ENCODE measurements around the gene LONP1. TPM values are rescaled to one million over a fixed set of nuclear protein-coding genes. Genes with fewer than 3 reads are reported as not detected.

LONP1 gene
- total RNA-seq, 1 experiment from 2014 or later, result 113 TPM

GRCh38 chr19:5705552-5705951, 14.4 kb downstream of the LONP1 start:
- Histone ChIP-seq H3K9me3 (ENCODE audit: control insufficient read depth, low read depth, low read length) (no peaks in the 10 kb centered on the region), H3K27ac (ENCODE audit: insufficient read length, low read depth, low read length) (no peak overlapping the region), H2BK20ac (ENCODE audit: low read depth, low read length, poor library complexity, severe bottlenecking) (no peak overlapping the region), H3K14ac (ENCODE audit: insufficient read depth, low read length) (no peak overlapping the region), H2BK120ac (ENCODE audit: low read depth, low read length, poor library complexity, severe bottlenecking) (no peak overlapping the region), H2AFZ (ENCODE audit: low read length) (no peak overlapping the region), H4K91ac (ENCODE audit: insufficient read length, low read depth, low read length) (no peak overlapping the region), H4K5ac (ENCODE audit: insufficient read length, low read depth, low read length) (no peak overlapping the region), H3K4ac (ENCODE audit: low read depth, low read length) (no peak overlapping the region), H4K8ac (replicated peaks; ENCODE audit: insufficient read length, low read depth, low read length) (no peak overlapping the region), H2BK15ac (ENCODE audit: low read depth, low read length) (no peak overlapping the region), H2BK5ac (ENCODE audit: insufficient read length, low read length) (no peak overlapping the region), H3K79me2 (ENCODE audit: insufficient read depth, low read length) (no peaks in the 10 kb centered on the region), H3K18ac (ENCODE audit: insufficient read length, low read depth, low read length) (no peak overlapping the region), H3K79me1 (ENCODE audit: insufficient read depth, low read depth, low read length, poor library complexity, severe bottlenecking) (no peaks in the 10 kb centered on the region), H3T11ph (ENCODE audit: low read length) (no peak overlapping the region), H2BK12ac (ENCODE audit: insufficient read length, low read depth, low read length) (no peak overlapping the region), H3K23ac (ENCODE audit: insufficient read length, low read depth, low read length) (no peak overlapping the region), H3K56ac (ENCODE audit: insufficient read length, low read depth, low read length) (no peak overlapping the region), H3K23me2 (ENCODE audit: insufficient read length, low read depth, low read length, poor library complexity, severe bottlenecking) (no peaks in the 10 kb centered on the region), H3K4me1 (ENCODE audit: insufficient read depth, low read length) (no peaks in the 10 kb centered on the region), H3K27me3 (ENCODE audit: insufficient read depth, low read length) (no peaks in the 10 kb centered on the region), H4K20me1 (ENCODE audit: control insufficient read depth, insufficient read depth, insufficient read length) (no peaks in the 10 kb centered on the region), H3K9ac (ENCODE audit: extremely low read depth, insufficient read length, low read length) (no peak overlapping the region), H3K4me2 (ENCODE audit: insufficient read depth, insufficient read length, low read length) (no peak overlapping the region), H2AK5ac (ENCODE audit: insufficient read length, low read length) (no peak overlapping the region)
- H3K4me1 Mint-ChIP-seq, result no peaks in the 10 kb centered on the region
- no CpG with 5 or more reads among the region's 16 CpGs for WGBS (ENCODE audit: extremely low coverage, insufficient read length, low lambda C conversion rate)
- H3K27me3 Mint-ChIP-seq (ENCODE audit: low read depth), result no peaks in the 10 kb centered on the region; the same call in 1 of the 2 replicates
- no peak for TF ChIP-seq CTCF (conservative IDR thresholded peaks at IDR 0.05)
- no peak overlapping the region for H3K27ac Mint-ChIP-seq
- peaks cover 3 to 12% of the 10 kb centered on the region in 2 experiments; a peak in 3 of 5 replicates for H3K9me3 Mint-ChIP-seq
- DNase-seq, result no peak
- H3K4me3 Mint-ChIP-seq, result no peak overlapping the region
- peaks cover 51 to 88% (median 70%) of the 10 kb centered on the region in 3 experiments for H3K36me3 Mint-ChIP-seq (ENCODE audit: insufficient read depth in 1 of 3, low read depth in 3 of 3)
